ENCODE data around the gene CCR6. TPM values are rescaled to one million over a fixed set of nuclear protein-coding genes. Genes with fewer than 3 reads are reported as not detected.
"Not testable (repeated sequence)": the region's sequence is repeated elsewhere in the genome, so short reads cannot be mapped to it uniquely, and the experiment has no call there.

CCR6 gene
- total and polyA plus RNA-seq, 2 of the 8 experiments (the other 6 are each of a cell fraction or from before 2014, with no cell fraction given), result 0.06 TPM; not detected in 1

GRCh38 chr6:167181351-167181750 lies 58.5 kb downstream of the CCR6 start:
- H3K23ac ChIP-seq (ENCODE audit: insufficient read length); POLR2A ChIA-PET (ENCODE audit: partially characterized antibody); H2BK15ac ChIP-seq (ENCODE audit: low read length); H4K91ac ChIP-seq (replicated peaks; ENCODE audit: insufficient read length, low read length); H3K36me3 ChIP-seq (ENCODE audit: control insufficient read depth in 2 of 4, insufficient read depth in 4 of 4, low read length in 3 of 4); H2BK5ac ChIP-seq (ENCODE audit: low read depth, low read length); H3K27me3 ChIP-seq (replicated peaks in 1 of 4; ENCODE audit: control insufficient read depth in 3 of 4, extremely low read depth in 1 of 4, insufficient read depth in 3 of 4, low read length in 3 of 4); H3K79me1 ChIP-seq (ENCODE audit: low read depth, low read length); H2BK20ac ChIP-seq (ENCODE audit: low read length); H3K14ac ChIP-seq (ENCODE audit: insufficient read length); CTCF ChIA-PET (ENCODE audit: partially characterized antibody); FAIRE-seq; H3K79me2 ChIP-seq (ENCODE audit: control insufficient read depth in 1 of 2, insufficient read depth in 2 of 2, low read length in 2 of 2); H2AK5ac ChIP-seq (ENCODE audit: low read depth, low read length); H3K27ac ChIP-seq (ENCODE audit: low read depth, low read length); H3K4me1 ChIP-seq (replicated peaks in 1 of 4; ENCODE audit: control insufficient read depth in 3 of 4, insufficient read depth in 4 of 4, low read length in 3 of 4); H3K9ac ChIP-seq (replicated peaks in 1 of 4; ENCODE audit: extremely low read depth in 1 of 4, low read depth in 3 of 4, low read length in 3 of 4); H3K4me2 ChIP-seq (ENCODE audit: insufficient read depth in 1 of 2, low read depth in 2 of 2, low read length in 2 of 2); H3K18ac ChIP-seq (ENCODE audit: extremely low read depth, low read length); H3K9me3 ChIP-seq (ENCODE audit: insufficient read depth in 2 of 2, low read depth in 1 of 2, low read length in 1 of 2); H3K23me2 ChIP-seq (ENCODE audit: low read depth, low read length); H2BK120ac ChIP-seq (replicated peaks; ENCODE audit: low read depth, low read length); H4K5ac ChIP-seq (ENCODE audit: insufficient read length, low read depth, low read length); H3K4ac ChIP-seq (replicated peaks; ENCODE audit: insufficient read length, low read depth, low read length); H2AFZ ChIP-seq (ENCODE audit: low read length); H2BK12ac ChIP-seq (ENCODE audit: low read depth, low read length); H4K20me1 ChIP-seq (replicated peaks in 1 of 2; ENCODE audit: control insufficient read depth in 1 of 2, insufficient read depth in 2 of 2, low read length in 2 of 2); DNase-seq (ENCODE audit: low read depth in 1 of 2, low spot score in 2 of 2); H3K4me3 ChIP-seq (ENCODE audit: extremely low read depth in 1 of 4, insufficient read depth in 2 of 4, low read depth in 3 of 4, low read length in 4 of 4); H3K56ac ChIP-seq (replicated peaks; ENCODE audit: insufficient read length, low read depth, low read length); H4K8ac ChIP-seq (ENCODE audit: extremely low read depth, insufficient read depth, low read length): not testable (repeated sequence)
- WGBS, 2 experiments (ENCODE audit: extremely low coverage in 1 of 2, insufficient coverage in 1 of 2, insufficient read length in 1 of 2, insufficient replicate concordance in 2 of 2, low coverage in 1 of 2, low lambda C conversion rate in 2 of 2, missing lambda C conversion rate in 1 of 2), result 100% methylated on average over 1 of the region's 6 CpGs; no CpG with 5 or more reads in 1 of the 2 experiments

GRCh38 chr6:167182913-167183314 lies 60.0 kb downstream of the CCR6 start:
- H3K14ac ChIP-seq (ENCODE audit: insufficient read length); H2BK120ac ChIP-seq (replicated peaks; ENCODE audit: low read depth, low read length); H2AK5ac ChIP-seq (ENCODE audit: low read depth, low read length); DNase-seq (ENCODE audit: low read depth in 1 of 2, low spot score in 2 of 2); H3K27me3 ChIP-seq (replicated peaks in 1 of 4; ENCODE audit: control insufficient read depth in 3 of 4, extremely low read depth in 1 of 4, insufficient read depth in 3 of 4, low read length in 3 of 4); H3K56ac ChIP-seq (replicated peaks; ENCODE audit: insufficient read length, low read depth, low read length); H3K9me3 ChIP-seq (ENCODE audit: insufficient read depth in 2 of 2, low read depth in 1 of 2, low read length in 1 of 2); H2BK5ac ChIP-seq (ENCODE audit: low read depth, low read length); H2BK15ac ChIP-seq (ENCODE audit: low read length); H3K27ac ChIP-seq (ENCODE audit: low read depth, low read length); H4K20me1 ChIP-seq (replicated peaks in 1 of 2; ENCODE audit: control insufficient read depth in 1 of 2, insufficient read depth in 2 of 2, low read length in 2 of 2); H3K18ac ChIP-seq (ENCODE audit: extremely low read depth, low read length); POLR2A ChIA-PET (ENCODE audit: partially characterized antibody); H3K4me1 ChIP-seq (replicated peaks in 1 of 4; ENCODE audit: control insufficient read depth in 3 of 4, insufficient read depth in 4 of 4, low read length in 3 of 4); H3K4ac ChIP-seq (replicated peaks; ENCODE audit: insufficient read length, low read depth, low read length); H4K91ac ChIP-seq (replicated peaks; ENCODE audit: insufficient read length, low read length); H3K4me3 ChIP-seq (ENCODE audit: extremely low read depth in 1 of 4, insufficient read depth in 2 of 4, low read depth in 3 of 4, low read length in 4 of 4); H3K79me1 ChIP-seq (ENCODE audit: low read depth, low read length); H3K79me2 ChIP-seq (ENCODE audit: control insufficient read depth in 1 of 2, insufficient read depth in 2 of 2, low read length in 2 of 2); H3K23ac ChIP-seq (ENCODE audit: insufficient read length); H3K4me2 ChIP-seq (ENCODE audit: insufficient read depth in 1 of 2, low read depth in 2 of 2, low read length in 2 of 2); H3K9ac ChIP-seq (replicated peaks in 1 of 4; ENCODE audit: extremely low read depth in 1 of 4, low read depth in 3 of 4, low read length in 3 of 4); H2BK20ac ChIP-seq (ENCODE audit: low read length); H3K36me3 ChIP-seq (ENCODE audit: control insufficient read depth in 2 of 4, insufficient read depth in 4 of 4, low read length in 3 of 4); CTCF ChIA-PET (ENCODE audit: partially characterized antibody); H4K8ac ChIP-seq (ENCODE audit: extremely low read depth, insufficient read depth, low read length); H3K23me2 ChIP-seq (ENCODE audit: low read depth, low read length); H2AFZ ChIP-seq (ENCODE audit: low read length); H4K5ac ChIP-seq (ENCODE audit: insufficient read length, low read depth, low read length); H2BK12ac ChIP-seq (ENCODE audit: low read depth, low read length): not testable (repeated sequence)
- FAIRE-seq, result peak; percentile 99
- WGBS, 2 experiments (ENCODE audit: extremely low coverage in 1 of 2, insufficient coverage in 1 of 2, insufficient read length in 1 of 2, insufficient replicate concordance in 2 of 2, low coverage in 1 of 2, low lambda C conversion rate in 2 of 2, missing lambda C conversion rate in 1 of 2), result 30% methylated on average over 4 of the region's 8 CpGs; no CpG with 5 or more reads in 1 of the 2 experiments

All from H1 (cell line).